GM23338 (cell line): ENCODE measurements around the gene BAG5. TPM values are rescaled to one million over a fixed set of nuclear protein-coding genes. Genes with fewer than 3 reads are reported as not detected.

Experiments used
- ATAC-seq: fragments of 200-7000 bp; cut with Tn5 transposase; 3 replicates; pipeline ENCODE4 v1.9.1; 2020
- DNase-seq: peaks from one replicate; pipeline ENCODE4 v3.0.0-alpha.2; 2015; ENCODE audit warnings: low spot score
- H2AFZ ChIP-seq: fragments of 200-600 bp; sonication (generic); 2 replicates; pipeline ENCODE4 v1.8.0; 2016; ENCODE audit warnings: antibody characterized with exemption, mild to moderate bottlenecking, moderate library complexity
- H3F3A ChIP-seq: fragments of 200-600 bp; sonication (generic); replicated peaks from 2 replicates; pipeline ENCODE4 v1.8.0; 2017; ENCODE audit warnings: antibody characterized with exemption, mixed run types, low read depth
- H3K27ac ChIP-seq: fragments of 200-600 bp; sonication (generic); 2 replicates; pipeline ENCODE4 v1.6.1; 2016; ENCODE audit warnings: low read depth
- H3K27me3 ChIP-seq: fragments of 200-600 bp; sonication (generic); 2 replicates; pipeline ENCODE4 v1.8.0; 2016; ENCODE audit warnings: mild to moderate bottlenecking, mixed run types, moderate library complexity; ENCODE audit not compliant: insufficient read depth
- H3K36me3 ChIP-seq: fragments of 200-600 bp; sonication (generic); 2 replicates; pipeline ENCODE4 v1.8.0; 2016; ENCODE audit warnings: mild to moderate bottlenecking; ENCODE audit not compliant: insufficient read depth
- H3K4me1 ChIP-seq: fragments of 200-600 bp; sonication (generic); 2 replicates; pipeline ENCODE4 v1.8.0; 2016; ENCODE audit warnings: mild to moderate bottlenecking, moderate library complexity; ENCODE audit not compliant: insufficient read depth
- H3K4me2 ChIP-seq: fragments of 200-600 bp; sonication (generic); 2 replicates; pipeline ENCODE4 v1.7.1; 2017; ENCODE audit warnings: mixed run types
- H3K4me3 ChIP-seq: fragments of 200-600 bp; sonication (generic); 2 replicates; pipeline ENCODE4 v1.6.1; 2016; ENCODE audit warnings: mixed run types
- H3K79me2 ChIP-seq: fragments of 200-600 bp; sonication (generic); replicated peaks from 2 replicates; pipeline ENCODE4 v1.8.0; 2017; ENCODE audit warnings: mild to moderate bottlenecking; ENCODE audit not compliant: insufficient read depth
- H3K9me2 ChIP-seq: fragments of 200-600 bp; sonication (generic); 2 replicates; pipeline ENCODE4 v1.8.0; 2017; ENCODE audit not compliant: insufficient read depth
- H4K20me1 ChIP-seq: fragments of 200-600 bp; sonication (generic); replicated peaks from 2 replicates; pipeline ENCODE4 v1.8.0; 2017; ENCODE audit warnings: mild to moderate bottlenecking; ENCODE audit not compliant: insufficient read depth
- H3K27ac Mint-ChIP-seq: 2 replicates; pipeline ENCODE4 v1.8.0; 2020; ENCODE audit warnings: inconsistent platforms, mild to moderate bottlenecking, moderate library complexity, mixed read lengths
- H3K27me3 Mint-ChIP-seq: 3 replicates; pipeline ENCODE4 v1.8.0; 2022; ENCODE audit warnings: low read depth, mild to moderate bottlenecking, moderate library complexity, mixed read lengths, inconsistent platforms; ENCODE audit not compliant: insufficient read depth, poor library complexity
- H3K36me3 Mint-ChIP-seq: 3 replicates; pipeline ENCODE4 v1.8.0; 2021; ENCODE audit warnings: low read depth, mild to moderate bottlenecking, inconsistent platforms, moderate library complexity, mixed read lengths
- H3K4me1 Mint-ChIP-seq: 3 replicates; pipeline ENCODE4 v1.8.0; 2020; ENCODE audit warnings: mild to moderate bottlenecking, inconsistent platforms, mixed read lengths
- H3K4me3 Mint-ChIP-seq: 3 replicates; pipeline ENCODE4 v1.8.0; 2021; ENCODE audit warnings: moderate library complexity, mild to moderate bottlenecking, inconsistent platforms, mixed read lengths
- H3K9me3 Mint-ChIP-seq: 3 replicates; pipeline ENCODE4 v1.8.0; 2020; ENCODE audit warnings: moderate library complexity, mild to moderate bottlenecking, inconsistent platforms, mixed read lengths
- CREB1 ChIP-seq: fragments of 250-450 bp; sonication (Bioruptor Pico); IDR thresholded peaks from 2 replicates; pipeline ENCODE4 v1.5.0; 2020; ENCODE audit warnings: low read depth, mild to moderate bottlenecking, moderate library complexity
- ETS1 ChIP-seq: IDR thresholded peaks from 2 replicates; pipeline ENCODE4 v1.6.1; 2016; ENCODE audit warnings: antibody characterized with exemption
- EZH2 ChIP-seq: fragments of 200-600 bp; sonication (generic); IDR thresholded peaks from one replicate; pipeline ENCODE4 v1.8.0; 2017; ENCODE audit warnings: antibody characterized with exemption, mild to moderate bottlenecking, low read depth; ENCODE audit not compliant: unreplicated experiment
- EZH2phosphoT487 ChIP-seq: fragments of 200-600 bp; sonication (generic); IDR thresholded peaks from one replicate; pipeline ENCODE4 v1.8.1; 2018; ENCODE audit warnings: antibody characterized with exemption; ENCODE audit not compliant: unreplicated experiment
- JUNB ChIP-seq: IDR thresholded peaks from one replicate; pipeline ENCODE4 v1.6.1; 2016; ENCODE audit warnings: antibody characterized with exemption; ENCODE audit not compliant: unreplicated experiment
- NANOG ChIP-seq: IDR thresholded peaks from 2 replicates; pipeline ENCODE4 v1.6.1; 2016; ENCODE audit warnings: antibody characterized with exemption, borderline replicate concordance
- POLR2AphosphoS5 ChIP-seq: IDR thresholded peaks from 2 replicates; pipeline ENCODE4 v1.6.1; 2016; ENCODE audit warnings: antibody characterized with exemption, low read depth
- REST ChIP-seq: IDR thresholded peaks from one replicate; pipeline ENCODE4 v1.6.1; 2018; ENCODE audit warnings: antibody characterized with exemption; ENCODE audit not compliant: unreplicated experiment
- STAT1 ChIP-seq: IDR thresholded peaks from one replicate; pipeline ENCODE4 v1.6.1; 2016; ENCODE audit warnings: antibody characterized with exemption; ENCODE audit not compliant: unreplicated experiment
- ZNF114 ChIP-seq: fragments of 250-450 bp; sonication (Bioruptor Pico); IDR thresholded peaks from 2 replicates; pipeline ENCODE4 v1.5.0; 2020; ENCODE audit warnings: mild to moderate bottlenecking, moderate library complexity
- ZNF331 ChIP-seq: fragments of 250-450 bp; sonication (Bioruptor Pico); IDR thresholded peaks from 2 replicates; pipeline ENCODE4 v1.5.0; 2020; ENCODE audit warnings: low read depth, mild to moderate bottlenecking, moderate library complexity
- ZNF462 ChIP-seq: fragments of 250-450 bp; sonication (Bioruptor Pico); IDR thresholded peaks from 2 replicates; pipeline ENCODE4 v1.5.0; 2020; ENCODE audit warnings: mild to moderate bottlenecking, moderate library complexity
- polyA plus RNA-seq: library from polyadenylated mRNA; unstranded; fragments of >200 nt; fragmentation: Nextera tagmentation; extraction: Ambion mirVana; gene quantifications from 2 replicates; pipeline ENCODE4 v1.2.1, GENCODE V29; 2016
- total RNA-seq: library from RNA; depleted of rRNA; stranded (reverse); fragments of >200 nt; shearing (Covaris generic); gene quantifications from 2 replicates; pipeline ENCODE4 v1.2.3, GENCODE V29; 2014
- TF ChIP-seq, protein P1 (sequence below), 2 experiments: fragments of 200-600 bp in 1 of 2; sonication (generic) in 1 of 2; conservative IDR thresholded peaks; 2 replicates each; pipeline versions ENCODE4 v1.5.1 to v1.6.1; 2016 to 2017; ENCODE audit warnings: antibody characterized with exemption in 2 of 2, low read depth in 2 of 2, mild to moderate bottlenecking in 2 of 2, moderate library complexity in 1 of 2

The BAG5 gene
- total and polyA plus RNA-seq, 2 experiments from 2014 or later, result 21.1 to 29.2 TPM

DNA sequence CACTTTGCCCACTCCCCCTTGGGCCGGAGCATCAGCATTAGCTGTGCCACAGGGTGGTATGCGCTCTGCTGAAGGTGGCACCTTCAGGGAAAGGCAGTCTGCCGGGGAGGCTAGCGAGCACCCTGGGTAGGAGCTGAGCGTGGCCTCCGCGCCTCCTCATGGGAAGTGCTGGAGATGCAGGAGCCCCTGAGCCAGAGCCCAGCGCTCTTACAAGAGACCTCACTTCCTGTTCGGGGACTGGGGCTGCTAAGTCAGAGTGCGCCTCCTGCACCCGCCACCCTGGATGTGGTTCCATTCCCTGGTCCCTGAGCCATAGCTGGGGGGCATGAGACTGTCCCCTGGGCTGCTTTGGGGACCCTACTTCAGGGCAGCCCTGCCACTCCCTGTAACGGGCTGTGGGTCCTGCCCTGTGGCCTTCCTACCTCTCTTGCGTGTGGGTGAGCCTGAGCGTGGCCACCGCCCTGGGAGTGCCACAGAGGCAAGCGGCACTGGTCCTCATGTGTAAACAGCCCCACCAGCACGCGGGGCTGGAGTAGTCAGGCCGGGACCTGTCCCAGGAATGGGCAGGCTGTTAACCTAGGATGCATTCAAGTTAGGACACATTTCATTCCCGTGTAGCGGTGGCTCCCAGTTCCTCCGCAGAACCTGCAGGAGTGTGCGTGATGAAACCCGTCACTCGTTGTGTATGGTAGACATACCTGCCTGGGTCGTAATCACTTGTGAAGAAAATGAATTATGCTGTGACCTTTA lies 19.7 kb upstream of the BAG5 start:
- H3K4me1 Mint-ChIP-seq, result no peaks in the 10 kb centered on the region
- H3K36me3 Mint-ChIP-seq, result peaks cover 24% of the 10 kb centered on the region
- no peaks in the 10 kb centered on the region for H3K9me3 Mint-ChIP-seq
- TF ChIP-seq ZNF114 (no peak), STAT1 (no peak), ETS1 (no peak), POLR2AphosphoS5 (no peak), CREB1 (CRISPR knock-in tag) (no peak), ZNF331 (no peak), EZH2phosphoT487 (no peak), ZNF462 (CRISPR knock-in tag) (no peak), NANOG (no peak), REST (no peak), JUNB (no peak), EZH2 (no peak)
- TF ChIP-seq, protein P1, sequence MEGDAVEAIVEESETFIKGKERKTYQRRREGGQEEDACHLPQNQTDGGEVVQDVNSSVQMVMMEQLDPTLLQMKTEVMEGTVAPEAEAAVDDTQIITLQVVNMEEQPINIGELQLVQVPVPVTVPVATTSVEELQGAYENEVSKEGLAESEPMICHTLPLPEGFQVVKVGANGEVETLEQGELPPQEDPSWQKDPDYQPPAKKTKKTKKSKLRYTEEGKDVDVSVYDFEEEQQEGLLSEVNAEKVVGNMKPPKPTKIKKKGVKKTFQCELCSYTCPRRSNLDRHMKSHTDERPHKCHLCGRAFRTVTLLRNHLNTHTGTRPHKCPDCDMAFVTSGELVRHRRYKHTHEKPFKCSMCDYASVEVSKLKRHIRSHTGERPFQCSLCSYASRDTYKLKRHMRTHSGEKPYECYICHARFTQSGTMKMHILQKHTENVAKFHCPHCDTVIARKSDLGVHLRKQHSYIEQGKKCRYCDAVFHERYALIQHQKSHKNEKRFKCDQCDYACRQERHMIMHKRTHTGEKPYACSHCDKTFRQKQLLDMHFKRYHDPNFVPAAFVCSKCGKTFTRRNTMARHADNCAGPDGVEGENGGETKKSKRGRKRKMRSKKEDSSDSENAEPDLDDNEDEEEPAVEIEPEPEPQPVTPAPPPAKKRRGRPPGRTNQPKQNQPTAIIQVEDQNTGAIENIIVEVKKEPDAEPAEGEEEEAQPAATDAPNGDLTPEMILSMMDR (conservative IDR thresholded peaks at IDR 0.05; ENCODE audit: low read depth in 2 of 2), result no peak
- H3K9me2 ChIP-seq, result no peaks in the 10 kb centered on the region
- H4K20me1 ChIP-seq, result no peaks in the 10 kb centered on the region; the same call in none of the 2 replicates
- no peak overlapping the region for H3K4me2 ChIP-seq
- H2AFZ ChIP-seq, result no peak overlapping the region
- peaks cover 11% of the 10 kb centered on the region; the same call in 1 of the 2 replicates for H3K79me2 ChIP-seq
- H3K4me3 Mint-ChIP-seq, result no peak overlapping the region
- no peak overlapping the region for H3K27ac ChIP-seq
- H3K4me1 ChIP-seq, result no peaks in the 10 kb centered on the region
- ATAC-seq, result peak; percentile 73
- no peak overlapping the region for H3K4me3 ChIP-seq
- DNase-seq, result peak; percentile 47
- H3K27me3 Mint-ChIP-seq, result no peaks in the 10 kb centered on the region
- H3F3A ChIP-seq, result no peaks in the 10 kb centered on the region; the same call in none of the 2 replicates
- no peak overlapping the region for H3K27ac Mint-ChIP-seq
- no peaks in the 10 kb centered on the region for H3K36me3 ChIP-seq
- H3K27me3 ChIP-seq, result no peaks in the 10 kb centered on the region
